WTC11 (cell line): ENCODE results near the gene PSMD8.

ENCODE experiments used
- CTCF ChIP-seq: fragments of 200-600 bp; IDR thresholded peaks from 2 replicates; pipeline ENCODE4 v1.8.0; 2022; ENCODE audit warnings: antibody characterized with exemption
- SMAD4 ChIP-seq: sonication (generic); formaldehyde crosslinking; IDR thresholded peaks from 2 replicates; pipeline ENCODE4 v1.8.0; 2022; ENCODE audit warnings: mild to moderate bottlenecking, missing genetic modification reagents

GRCh38 chr19:38392707-38393308 lies 18.4 kb downstream of the PSMD8 start:
- TF ChIP-seq SMAD4: no peak
- no peak for TF ChIP-seq CTCF
